DMS153 (cell line): ENCODE results near the gene EZH2.

ENCODE experiments used
- DNase-seq: peaks from one replicate; lab custom pipeline; 2025; lab: John Stamatoyannopoulos, UW

EZH2 gene

DNA sequence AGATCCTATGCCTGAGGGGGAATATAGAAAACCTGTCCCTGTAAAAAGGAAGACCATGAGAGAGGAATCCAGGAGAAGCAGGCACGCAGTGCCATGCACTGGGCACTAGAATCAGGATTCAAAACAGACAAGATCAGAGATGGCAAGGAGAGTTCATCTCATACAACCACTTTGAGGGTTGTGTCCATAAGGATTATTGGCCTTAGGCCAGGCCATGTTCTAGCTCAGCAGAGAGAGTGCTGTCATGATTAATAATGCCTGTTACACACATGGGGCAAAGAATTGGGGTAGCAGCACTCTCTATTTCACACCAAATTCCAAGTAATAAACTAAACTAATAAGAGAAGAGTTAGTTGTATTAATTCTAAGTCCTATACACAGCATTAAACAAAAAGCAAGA lies 29.1 kb downstream of the EZH2 start:
- no peak for DNase-seq

DNA sequence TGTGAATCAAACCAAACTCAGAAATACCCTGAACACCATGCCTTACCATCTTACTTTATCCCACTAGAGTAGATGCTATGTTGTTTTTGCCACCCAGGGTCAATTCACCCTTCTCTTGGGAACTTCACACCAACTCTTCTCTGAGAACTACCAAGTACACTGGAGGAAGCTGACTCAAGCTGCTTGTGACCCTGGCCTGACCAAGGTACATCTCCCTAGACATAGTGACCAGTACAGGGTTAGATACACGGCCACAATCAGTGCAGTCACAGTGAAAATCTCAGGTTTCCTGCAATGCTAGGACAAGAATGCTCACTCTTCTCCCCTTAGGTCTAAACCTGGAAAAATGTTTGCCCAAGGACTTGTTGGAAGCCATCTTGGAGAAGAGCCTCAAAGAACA lies 31.8 kb downstream of the EZH2 start:
- DNase-seq: no peak

DNA sequence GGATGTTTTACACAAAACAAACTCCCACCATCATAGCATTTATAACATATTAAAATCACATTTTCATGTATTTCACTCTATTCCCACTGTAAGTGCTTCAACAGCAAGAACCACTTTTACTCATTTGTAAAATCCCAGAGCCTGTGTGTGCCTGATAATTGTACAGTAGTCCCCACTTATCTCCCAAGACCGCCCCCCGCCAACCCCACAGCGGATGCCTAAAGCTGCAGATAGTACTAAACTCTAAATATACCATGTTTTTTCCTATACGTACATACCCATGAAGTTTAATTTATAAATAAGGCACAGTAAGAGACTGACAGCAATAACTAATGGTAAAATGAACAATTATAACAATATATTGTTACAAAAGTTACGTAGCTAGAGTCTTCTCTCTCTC lies 33.5 kb downstream of the EZH2 start:
- no peak for DNase-seq

DNA sequence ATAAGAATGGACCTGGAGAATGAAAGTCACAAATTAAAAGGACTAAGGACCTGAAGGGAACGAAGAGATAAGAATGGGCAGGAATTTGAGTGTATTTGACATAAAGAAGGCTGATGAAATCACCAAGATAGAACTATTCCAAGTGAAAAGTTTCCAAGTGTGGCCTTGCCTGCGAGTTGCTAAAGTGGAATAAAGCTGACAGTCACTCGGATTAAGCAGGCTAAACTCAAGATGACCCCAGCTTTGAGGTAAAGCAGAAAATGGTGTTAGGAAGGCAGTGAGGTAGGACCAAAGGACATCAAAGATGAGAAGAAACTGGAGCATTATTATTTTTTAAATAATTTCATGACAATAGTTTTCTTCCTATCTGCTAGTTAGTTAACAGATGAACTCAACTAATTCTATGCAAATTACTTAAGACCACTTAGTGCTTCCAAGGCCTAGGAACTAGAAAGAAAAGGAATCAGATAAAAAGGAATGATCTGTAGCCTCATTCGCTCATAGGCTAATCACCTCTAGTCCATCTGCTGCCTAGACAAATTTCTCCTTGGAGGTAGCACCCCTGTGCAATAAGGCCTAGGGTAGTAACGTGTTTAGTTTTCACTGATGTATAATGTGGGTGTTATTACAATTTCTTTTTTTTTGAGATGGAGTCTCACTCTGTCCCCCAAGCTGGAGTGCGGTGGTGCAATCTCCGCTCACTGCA lies 34.5 kb downstream of the EZH2 start:
- DNase-seq: no peak

DNA sequence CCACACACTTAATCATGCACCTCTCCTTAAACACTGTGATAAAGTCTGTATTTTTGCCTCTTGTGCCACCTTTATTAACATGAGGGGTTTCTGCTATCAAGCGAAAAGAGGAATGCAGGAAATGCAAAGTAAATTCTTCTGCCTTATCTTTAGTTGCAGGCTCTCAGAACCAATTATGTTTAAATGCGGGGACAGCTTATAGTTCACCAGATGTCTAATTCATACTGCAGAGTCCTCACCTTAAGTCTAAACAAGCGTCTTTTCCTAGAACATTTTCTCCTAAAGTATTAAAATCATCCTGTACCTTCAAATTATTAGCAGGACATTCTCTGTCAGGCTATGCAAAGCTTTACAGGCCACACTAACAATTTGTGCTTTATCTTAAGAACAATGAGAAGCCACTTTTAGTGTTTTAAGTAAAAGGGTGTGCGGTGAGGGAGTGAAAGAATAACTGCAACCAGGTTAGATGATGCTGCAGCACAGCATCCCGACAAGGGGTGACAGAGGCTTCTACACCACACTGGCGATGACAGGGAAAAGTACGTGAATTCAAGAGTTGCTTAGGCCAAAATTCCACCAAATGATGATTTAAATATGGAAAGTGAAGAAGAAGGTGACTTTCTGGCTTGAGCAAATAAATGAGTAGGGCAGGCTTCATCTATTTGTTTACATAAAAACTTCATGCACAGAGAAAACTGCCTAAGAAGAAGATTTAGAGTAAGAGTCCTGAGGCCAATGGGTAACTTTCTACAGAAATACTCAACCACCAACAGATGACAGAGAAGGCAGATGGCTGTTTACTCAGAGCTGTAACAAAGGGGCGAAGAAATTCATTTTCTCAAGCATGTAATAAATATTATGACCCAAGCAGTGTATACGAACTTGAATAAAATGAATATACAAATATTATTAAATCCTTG lies 36.0 kb downstream of the EZH2 start:
- no peak for DNase-seq

DNA sequence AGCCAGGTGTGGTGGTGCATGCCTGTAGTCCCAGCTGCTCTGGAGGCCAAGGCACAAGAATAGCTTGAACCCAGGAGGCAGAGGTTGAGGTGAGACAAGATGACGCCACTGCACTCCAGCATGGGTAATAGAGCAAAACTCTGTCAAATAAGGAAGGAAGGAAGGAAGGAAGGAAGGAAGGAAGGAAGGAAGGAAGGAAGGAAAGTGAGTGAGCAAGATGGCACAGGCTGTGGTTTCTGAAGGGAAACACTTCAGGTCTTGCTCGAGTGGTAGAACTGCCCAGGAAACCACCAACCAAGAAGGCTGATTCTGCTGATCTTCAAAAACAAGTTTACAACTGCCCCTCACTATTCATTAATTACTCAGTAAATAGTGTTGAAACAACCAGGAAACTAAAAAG lies 45.2 kb downstream of the EZH2 start:
- DNase-seq: no peak

DNA sequence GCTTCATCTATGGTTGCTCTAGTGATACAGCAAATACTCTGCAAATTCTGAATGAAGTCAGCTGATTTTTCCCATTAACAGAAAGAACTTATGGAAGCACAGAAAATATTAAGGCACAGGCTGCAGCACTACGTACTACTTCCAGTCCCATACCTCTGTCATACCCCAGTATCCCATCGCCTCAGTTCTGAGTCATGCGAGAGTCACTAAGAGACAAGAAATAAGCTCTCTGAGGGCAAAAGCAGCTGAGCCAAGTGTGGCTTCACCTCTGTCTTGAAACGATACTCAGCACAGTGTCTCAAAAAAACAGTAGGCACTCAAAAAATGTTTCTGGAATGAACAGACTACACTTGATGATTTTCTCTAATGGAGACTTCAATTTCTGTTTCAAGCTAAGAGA lies 48.2 kb downstream of the EZH2 start:
- DNase-seq: no peak

DNA sequence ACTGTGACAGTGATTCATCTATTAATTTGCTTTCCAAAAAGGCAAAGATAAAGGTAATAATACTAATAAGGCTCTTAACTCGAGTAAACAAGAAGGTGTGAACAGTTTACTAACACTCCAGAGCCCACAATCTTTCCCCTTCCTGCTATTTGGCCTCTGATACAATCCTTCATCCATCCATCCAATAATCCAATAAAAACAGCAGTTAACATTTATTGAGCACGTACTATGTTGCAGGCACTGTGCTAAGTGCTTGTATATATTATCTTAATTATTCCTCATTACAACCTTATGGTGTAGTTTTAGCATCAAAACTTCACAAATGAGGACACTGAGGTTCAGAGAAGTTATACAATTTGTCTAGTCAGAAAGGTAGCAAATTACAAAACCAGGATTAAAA lies 49.5 kb downstream of the EZH2 start:
- DNase-seq: no peak

DNA sequence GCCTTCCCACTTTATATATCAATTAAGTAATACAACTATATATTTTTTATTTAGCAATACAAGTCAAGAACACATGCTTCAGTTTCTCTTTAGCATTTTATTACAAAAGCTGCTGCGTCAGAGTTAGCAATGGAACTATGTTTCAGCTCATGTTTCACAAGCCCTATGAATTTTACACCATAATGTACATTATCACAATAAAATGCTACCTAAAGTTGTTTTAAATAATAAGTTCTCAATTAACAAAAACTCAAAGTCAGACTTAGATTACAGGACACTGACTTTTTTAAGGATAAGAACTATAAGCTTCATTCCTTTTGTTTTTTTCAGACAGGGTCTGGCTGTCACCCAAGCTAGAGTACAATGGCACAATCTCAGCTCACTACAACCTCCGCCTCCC lies 52.3 kb downstream of the EZH2 start:
- no peak for DNase-seq

DNA sequence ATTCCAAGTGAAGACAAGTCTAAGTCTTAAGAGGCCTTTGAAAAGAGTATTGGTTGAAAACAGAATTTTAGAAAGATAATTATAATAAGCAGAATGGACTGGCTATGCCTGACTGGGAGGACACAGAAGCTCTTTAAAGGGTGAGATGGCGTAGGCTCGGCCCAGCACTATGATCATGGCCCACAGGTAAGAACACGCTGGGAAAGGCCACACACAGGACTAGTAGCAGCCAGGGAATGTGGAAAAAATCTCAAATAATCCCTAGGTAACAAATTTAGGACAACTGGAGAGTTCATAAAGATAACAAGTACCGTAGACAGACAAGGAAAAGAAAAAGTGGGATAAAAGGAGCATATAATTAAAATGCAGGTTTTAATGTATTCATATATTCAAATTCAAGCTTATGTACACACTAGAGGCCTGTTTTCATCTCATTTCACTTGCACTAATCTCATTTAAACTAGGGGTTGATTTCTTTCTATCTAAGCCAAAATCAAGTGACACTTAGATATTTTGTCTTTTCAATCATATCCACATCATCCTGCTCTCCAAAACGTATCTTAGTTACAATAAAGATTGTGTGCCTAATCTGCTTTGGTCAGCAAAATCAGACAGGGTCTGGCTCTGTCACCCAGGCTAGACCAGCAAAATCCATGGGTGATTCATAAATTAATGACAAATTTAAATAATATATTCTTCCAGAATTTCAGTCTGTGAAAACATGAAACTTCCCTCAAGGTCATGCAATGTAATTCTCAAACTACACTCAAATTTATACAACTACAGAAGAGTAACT lies 53.0 kb downstream of the EZH2 start:
- DNase-seq: no peak

DNA sequence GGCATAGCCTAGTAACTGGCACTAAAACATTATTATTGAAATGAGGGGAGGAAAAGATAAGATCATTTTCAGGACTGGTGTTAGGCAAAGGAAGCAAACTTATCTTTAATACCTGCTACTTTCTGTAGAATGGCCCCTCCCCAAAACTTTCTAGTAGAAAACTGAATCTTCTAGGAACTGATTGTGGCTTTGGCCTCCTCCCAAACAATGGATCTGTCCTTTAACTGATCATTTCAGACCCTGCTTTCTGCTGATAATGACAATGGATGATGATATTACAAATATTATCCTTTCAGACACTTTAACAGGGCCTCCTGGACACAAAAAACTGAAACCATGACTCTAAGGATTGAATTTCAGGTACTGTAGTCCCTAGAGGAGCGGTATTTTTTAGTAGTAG lies 55.1 kb downstream of the EZH2 start:
- DNase-seq: no peak

DNA sequence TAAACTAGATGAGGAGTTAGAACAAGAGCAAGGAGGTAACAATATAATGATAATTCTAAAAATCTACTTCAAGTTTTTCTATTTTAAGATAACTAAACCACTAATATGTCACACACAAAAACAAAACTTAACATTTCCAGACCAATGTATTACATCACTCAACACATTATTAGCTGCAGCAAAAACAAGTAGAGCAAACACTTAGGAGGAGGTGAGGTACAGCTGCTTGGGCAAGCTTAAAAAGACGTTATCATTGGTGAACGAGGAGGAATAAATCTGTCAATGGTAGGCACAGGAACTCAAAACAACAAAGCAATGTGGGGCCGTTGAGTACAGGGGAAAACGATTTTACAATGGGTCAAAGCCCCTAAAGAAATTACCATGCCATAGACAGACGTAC lies 58.8 kb downstream of the EZH2 start:
- no peak for DNase-seq

DNA sequence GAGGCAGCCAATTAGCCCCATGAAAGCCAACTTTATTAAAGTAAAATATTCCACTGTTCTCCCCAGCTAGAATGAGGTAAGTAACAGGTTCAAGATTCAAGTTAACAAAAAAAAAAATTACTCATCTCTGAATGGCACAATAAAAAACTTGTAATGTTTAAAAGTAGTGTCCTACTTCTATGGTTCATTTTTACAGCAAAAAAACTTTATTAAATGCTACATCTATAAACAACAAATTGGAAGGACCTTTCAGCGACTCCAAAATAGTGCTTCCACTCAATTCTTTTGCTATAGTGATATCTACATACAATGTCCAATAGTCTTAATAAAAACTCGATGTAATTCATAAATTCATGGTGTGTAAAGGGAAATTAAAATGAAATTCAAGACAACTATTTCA lies 59.2 kb downstream of the EZH2 start:
- no peak for DNase-seq

DNA sequence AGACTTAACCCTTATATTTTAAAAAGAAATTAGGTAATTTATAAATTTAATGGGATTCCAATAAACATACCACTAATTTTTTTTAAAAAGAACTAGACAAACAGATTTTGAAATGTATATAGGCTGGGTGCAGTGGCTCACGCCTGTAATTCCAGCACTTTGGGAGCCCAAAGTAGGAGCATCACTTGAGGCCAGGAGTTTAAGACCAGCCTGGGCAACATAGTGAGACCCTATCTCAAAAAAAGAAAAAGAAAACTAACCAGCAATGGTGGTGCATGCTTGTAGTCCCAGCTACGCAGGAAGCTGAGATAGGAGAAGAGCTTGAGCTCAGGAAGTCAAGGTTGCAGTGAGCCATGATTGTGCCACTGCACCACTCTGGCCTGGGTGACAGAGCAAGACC lies 62.7 kb downstream of the EZH2 start:
- no peak for DNase-seq

DNA sequence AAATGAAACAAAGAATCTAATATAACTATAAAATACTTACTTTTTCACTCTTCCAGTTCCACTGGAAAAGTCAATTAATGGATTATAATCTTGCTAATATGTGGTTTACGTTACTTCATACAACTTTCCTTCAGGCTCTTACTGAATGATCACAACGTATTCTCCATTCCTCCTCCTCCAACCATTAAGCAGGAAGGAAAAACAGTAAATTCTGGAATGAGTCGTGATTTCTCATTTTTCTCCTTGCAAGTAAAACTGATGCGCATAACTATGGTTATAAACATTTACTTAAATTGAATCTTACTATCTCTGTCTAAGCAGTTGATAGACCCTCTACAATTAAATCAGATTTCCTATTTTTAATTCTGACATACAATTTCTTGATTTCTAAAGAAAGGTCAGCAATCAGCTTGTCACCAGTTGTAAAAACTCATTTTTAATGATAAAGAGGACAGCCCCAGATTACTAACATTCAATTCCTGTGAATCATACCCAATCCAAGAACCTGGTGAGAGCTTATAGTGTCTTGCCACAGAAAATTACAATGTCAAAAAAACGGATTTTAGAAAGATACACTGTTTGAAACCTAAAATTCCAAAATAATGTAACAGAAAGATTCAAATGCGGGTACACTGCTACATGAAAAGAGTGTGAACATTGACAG lies 64.3 kb downstream of the EZH2 start:
- DNase-seq: no peak

DNA sequence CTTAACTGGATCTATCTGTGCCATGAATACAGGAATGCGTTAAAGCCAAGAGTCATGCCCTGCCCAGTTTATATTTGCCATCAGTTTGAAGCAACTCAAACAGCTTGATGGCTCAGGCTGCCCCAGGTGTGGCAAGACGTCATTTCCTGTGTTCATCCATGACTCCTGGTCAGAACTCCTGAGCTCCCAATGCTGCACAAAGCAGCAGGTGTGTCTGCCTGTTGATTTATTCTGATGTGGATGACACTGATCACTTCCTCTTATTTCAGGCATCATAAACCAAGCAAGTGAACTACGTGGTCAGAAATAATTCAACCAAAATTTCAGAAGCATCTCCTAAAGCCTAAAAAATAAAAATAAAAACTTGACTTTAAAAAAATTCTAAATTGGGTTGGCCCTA lies 68.5 kb downstream of the EZH2 start:
- DNase-seq: peak; percentile 74

DNA sequence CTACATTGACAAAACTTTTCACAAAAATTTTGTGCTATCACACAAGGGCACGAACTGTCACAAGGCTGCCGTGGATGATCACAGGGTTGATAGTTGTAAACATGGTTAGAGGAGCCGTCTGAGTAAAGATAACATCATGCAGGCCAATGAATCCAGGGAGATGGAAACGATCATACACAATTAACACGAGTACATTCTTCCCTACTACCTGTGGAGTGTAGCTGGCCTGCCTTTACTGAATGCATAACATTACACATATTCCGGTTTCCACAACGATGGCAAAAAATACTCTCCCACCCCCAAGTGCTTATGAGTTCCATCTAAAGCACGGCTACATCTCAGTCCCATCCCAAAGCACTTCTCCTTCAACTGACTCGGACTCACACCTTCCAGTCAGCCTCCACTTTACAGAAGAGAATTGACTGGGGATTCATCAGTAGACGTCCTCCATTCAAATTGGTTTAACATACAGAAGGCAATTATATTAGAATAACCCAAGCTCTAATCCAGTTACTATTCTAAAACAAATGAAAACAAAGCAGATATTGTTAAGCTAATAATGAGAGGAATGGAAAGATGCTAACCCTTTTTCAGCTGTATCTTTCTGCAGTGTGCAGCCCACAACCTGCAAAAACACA lies 69.0 kb downstream of the EZH2 start:
- DNase-seq: no peak

DNA sequence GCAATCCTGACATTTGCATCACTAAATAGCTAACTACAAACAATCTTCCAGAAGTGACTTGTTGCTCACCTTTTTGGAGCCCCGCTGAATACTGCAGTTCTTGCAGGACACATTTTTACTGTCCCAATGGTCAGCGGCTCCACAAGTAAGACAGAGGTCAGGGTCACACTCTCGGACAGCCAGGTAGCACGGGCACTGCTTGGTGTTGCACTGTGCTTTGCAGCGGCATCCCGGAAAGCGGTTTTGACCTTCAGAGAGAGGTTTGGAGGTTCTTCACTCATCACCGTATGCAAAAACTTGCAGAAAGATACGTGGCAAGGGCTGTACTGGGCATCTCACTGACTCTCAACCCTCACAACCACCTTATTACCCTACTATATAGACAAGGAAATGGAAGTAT lies 70.2 kb downstream of the EZH2 start:
- DNase-seq: no peak

DNA sequence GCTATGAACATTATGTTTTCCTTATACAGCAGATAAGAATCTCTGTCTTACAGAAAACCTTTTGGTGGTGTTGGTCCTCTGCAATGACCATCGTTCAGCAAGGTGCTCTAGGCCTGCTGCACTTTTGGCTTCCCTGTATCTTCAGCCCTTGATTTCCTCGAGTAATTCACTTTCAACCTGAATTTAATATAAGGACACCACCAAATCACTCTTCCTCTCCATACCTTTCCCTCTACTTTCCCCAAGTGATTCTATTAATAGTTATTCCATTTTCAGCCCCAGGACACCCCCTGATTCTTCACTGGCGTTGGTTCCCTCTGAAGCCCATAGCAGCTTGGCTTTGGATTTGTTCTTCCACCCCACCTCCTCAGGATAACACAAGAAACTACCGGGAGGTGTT lies 72.2 kb downstream of the EZH2 start:
- DNase-seq: no peak

DNA sequence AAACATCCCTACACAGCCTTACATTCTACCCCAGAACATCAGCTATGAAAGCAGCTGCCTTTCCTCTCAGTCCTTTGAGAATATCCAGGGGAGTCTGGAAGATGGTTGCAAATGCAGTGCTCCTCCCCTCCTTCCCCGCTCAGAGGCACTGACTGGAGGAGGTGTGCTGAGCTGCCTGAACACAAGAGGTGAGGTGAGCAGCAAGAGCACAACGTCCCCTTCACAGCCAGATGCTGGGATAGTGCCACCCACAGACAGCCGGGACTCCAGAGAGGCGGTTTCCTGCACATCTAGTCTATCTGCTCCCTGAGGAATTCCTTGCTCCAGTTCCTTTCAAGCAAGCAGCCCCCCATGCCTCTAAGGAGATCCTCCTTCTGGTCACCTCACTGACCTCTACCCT lies 74.2 kb downstream of the EZH2 start:
- DNase-seq: no peak

DNA sequence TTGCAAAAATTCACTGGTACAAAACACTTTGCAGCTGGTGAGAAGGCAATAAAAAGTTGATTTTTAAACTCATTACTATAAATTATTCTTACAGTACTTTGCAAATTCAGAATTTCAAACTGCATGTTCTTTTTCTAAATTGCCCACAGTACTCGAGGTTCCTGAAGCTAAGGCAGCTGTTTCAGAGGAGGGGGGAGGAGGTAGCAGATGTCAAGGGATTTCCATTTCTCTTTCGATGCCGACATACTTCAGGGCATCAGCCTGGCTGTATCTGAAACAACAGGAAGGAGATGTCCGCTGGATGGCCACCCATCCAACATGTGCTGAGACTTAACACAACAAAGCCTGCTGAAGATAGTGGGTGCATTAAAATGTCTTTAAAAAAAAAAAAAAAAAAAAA lies 76.7 kb downstream of the EZH2 start:
- DNase-seq: no peak

DNA sequence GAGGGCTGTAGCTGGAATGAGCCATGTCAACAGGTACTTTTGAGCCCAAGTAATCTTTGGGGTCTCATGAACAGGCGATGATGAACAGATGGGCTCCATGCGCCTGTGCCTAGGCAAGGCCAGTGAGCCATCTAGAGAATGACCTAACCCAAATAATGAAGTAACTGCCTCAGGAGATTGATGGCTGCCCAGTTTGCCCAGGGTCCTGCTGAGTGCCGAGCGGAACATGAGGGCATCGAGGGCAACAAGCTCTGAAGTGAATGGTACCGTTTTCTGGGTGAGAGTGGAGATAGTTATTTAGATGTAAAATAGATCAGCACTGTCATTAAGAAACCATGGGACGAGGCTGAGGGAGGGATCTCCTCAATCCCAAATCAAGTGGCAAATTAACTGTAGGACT lies 77.9 kb downstream of the EZH2 start:
- no peak for DNase-seq
